Dedifferentiated amniotic fluid mesenchymal stem cell (primary cell): Measurements from ENCODE around the gene RDX.
"Not testable (repeated sequence)": the region's sequence is repeated elsewhere in the genome, so short reads cannot be mapped to it uniquely, and the experiment has no call there.

Experiments
- DNase-seq: peaks from one replicate; pipeline ENCODE4 v3.0.0-alpha.2; 2016; ENCODE audit errors: extremely low spot score

The RDX gene

GRCh38 chr11:110296226-110297075 lies at the start of gene RDX:
RDX (minus strand) TSS chr11:110296614; CDS start chr11:110279692, 16,922 bp downstream.
- peak; percentile 66 for DNase-seq

GRCh38 chr11:110345743-110346142 lies 49.3 kb upstream of the RDX start:
- DNase-seq = no peak

GRCh38 chr11:110340436-110340835 lies 44.0 kb upstream of the RDX start:
- DNase-seq = no peak

GRCh38 chr11:110339456-110340250 lies 43.2 kb upstream of the RDX start:
- no peak for DNase-seq

- no peak for DNase-seq
Observed at GRCh38 chr11:110338684-110339083, 42.3 kb upstream of the RDX start.

GRCh38 chr11:110337570-110338193 lies 41.3 kb upstream of the RDX start:
- DNase-seq = no peak

GRCh38 chr11:110336054-110336453 lies 39.6 kb upstream of the RDX start:
- no peak for DNase-seq

GRCh38 chr11:110335358-110335757 lies 38.9 kb upstream of the RDX start:
- no peak for DNase-seq

- DNase-seq = no peak
Observed at GRCh38 chr11:110331626-110332025, 35.2 kb upstream of the RDX start.

GRCh38 chr11:110329445-110329844 lies 33.0 kb upstream of the RDX start:
- DNase-seq = no peak

- no peak for DNase-seq
Observed at GRCh38 chr11:110327508-110327907, 31.1 kb upstream of the RDX start.

GRCh38 chr11:110323786-110324185 lies 27.4 kb upstream of the RDX start:
- no peak for DNase-seq

GRCh38 chr11:110319501-110319900 lies 23.1 kb upstream of the RDX start:
- DNase-seq = no peak

- DNase-seq = no peak
Observed at GRCh38 chr11:110318638-110319404, 22.4 kb upstream of the RDX start.

- DNase-seq = no peak
Observed at GRCh38 chr11:110317516-110317932, 21.1 kb upstream of the RDX start.

GRCh38 chr11:110314366-110315095 lies 18.1 kb upstream of the RDX start:
- no peak for DNase-seq

- DNase-seq = no peak
Observed at GRCh38 chr11:110312670-110313069, 16.3 kb upstream of the RDX start.

GRCh38 chr11:110311783-110312579 lies 15.6 kb upstream of the RDX start:
- no peak for DNase-seq

GRCh38 chr11:110308071-110308470 lies 11.7 kb upstream of the RDX start:
- DNase-seq = no peak

GRCh38 chr11:110306019-110306388 lies 9.6 kb upstream of the RDX start:
- DNase-seq = not testable (repeated sequence)
